ENCODE measurements around the gene SERPINB6. TPM values are rescaled to one million over a fixed set of nuclear protein-coding genes. Genes with fewer than 3 reads are reported as not detected.

Gene SERPINB6
- polyA plus RNA-seq, 2 of the 4 experiments (the other 2 are of a cell fraction), result 104 to 126 TPM

DNA sequence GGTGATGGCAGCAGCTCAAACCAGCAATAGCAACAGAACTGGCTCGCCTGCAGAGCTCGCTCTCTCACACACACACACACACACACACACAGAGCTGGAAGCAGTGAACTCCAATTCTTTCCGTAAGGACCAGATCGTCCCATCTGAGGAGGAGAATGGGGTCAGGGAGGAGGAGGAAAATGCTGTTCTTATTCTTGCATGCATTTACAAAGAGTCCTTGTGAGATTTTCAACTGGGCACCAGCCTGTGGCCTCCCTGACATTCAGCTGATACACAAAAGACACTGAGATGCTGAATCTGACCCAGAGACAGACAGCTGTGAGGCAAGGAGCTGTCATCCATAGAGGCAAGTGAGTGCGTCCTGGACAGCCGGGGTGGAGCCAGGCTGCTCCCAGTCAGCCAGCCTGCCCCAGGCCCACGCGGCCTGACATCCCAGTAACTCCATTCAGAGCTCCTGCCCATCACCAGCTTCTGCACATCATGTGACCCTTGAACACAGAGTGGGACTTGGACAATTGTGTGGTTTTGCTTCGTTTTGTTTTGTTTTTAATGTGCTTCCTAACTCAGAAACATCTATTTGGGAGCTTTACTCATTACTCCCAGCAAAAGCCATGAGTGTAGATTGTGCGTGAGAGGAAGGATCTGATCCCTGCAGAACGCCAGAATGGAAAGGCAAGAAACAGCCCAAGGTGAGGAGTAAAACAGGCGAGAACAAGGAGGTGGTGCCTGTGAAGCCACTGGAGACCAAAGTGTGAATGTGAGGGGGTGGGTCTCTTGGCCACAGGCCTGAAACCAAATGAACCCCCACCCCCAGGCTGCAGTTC, 70.3 kb downstream of the SERPINB6 start:
- H3K4me3 ChIP-seq, result no peak overlapping the region
- no peak for DNase-seq (ENCODE audit: low read depth in 1 of 2, low spot score in 1 of 2)
- ChIA-PET POLR2A (no interaction called here), CTCF (interaction anchor here (0.6 to 4.9 kb wide), 7 partner anchors 10 to 110 kb away, joined by 3 to 19 read pairs (median 4); no protein-coding TSS in a partner anchor)
- peaks cover 18% of the 10 kb centered on the region for H3K4me1 ChIP-seq
- 86% methylated on average over 12 of the region's 12 CpGs for WGBS (ENCODE audit: missing lambda C conversion rate)
- TF ChIP-seq CHD4 (IDR thresholded peaks at IDR 0.05; ENCODE audit: borderline replicate concordance) (no peak), RARB (CRISPR knock-in tag; IDR thresholded peaks at IDR 0.05) (no peak)
- H3K9me3 ChIP-seq, result no peaks in the 10 kb centered on the region
- no peak for FAIRE-seq
- H3K4me2 ChIP-seq, result peak overlapping the region; percentile 97
- ATAC-seq, result no peak
- peak overlapping the region in 1 of 2 experiments; percentile 89; a peak in 3 of 6 replicates for H3K27ac ChIP-seq

DNA sequence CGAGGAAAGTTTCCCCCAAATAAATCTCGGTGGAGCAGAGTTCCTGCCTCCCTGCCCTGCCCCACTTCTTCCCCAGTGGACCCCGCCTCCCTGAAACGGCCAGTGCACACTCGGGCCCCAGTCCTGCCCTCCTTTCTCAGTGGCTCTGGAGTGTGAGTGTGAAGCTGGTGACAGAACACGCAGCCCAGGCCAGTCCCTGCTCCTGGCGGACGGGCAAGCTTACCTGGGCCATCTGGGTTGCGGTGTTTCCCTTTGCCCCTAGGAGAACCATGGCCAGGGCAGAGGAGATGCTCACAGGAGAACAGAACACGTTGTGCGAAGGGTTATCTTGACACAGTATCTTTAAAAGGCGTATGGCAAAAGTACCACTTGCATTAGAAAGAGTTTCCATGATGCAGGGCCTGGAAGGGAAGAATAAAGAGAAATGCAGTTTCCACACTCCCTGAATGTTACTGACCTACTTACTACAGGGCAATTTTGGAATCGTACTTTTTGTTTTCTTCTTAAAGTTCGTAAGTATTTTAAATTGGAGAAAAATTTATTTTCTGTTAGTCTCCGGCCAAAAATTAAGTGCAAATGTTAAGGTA, 71.1 kb downstream of the SERPINB6 start:
- CTCF ChIA-PET, result interaction anchor here (1.0 to 4.9 kb wide), 5 partner anchors 11 to 54 kb away, joined by 3 to 19 read pairs (median 7); no protein-coding TSS in a partner anchor
- H3K4me2 ChIP-seq, result no peak overlapping the region
- 88% methylated on average over 11 of the region's 15 CpGs for WGBS (ENCODE audit: missing lambda C conversion rate)
- no peak overlapping the region for H3K27ac ChIP-seq
- POLR2A ChIA-PET, result no interaction called here
- H3K9me3 ChIP-seq, result no peaks in the 10 kb centered on the region
- FAIRE-seq (no peak), DNase-seq (ENCODE audit: low read depth in 1 of 2, low spot score in 1 of 2) (no peak), ATAC-seq (no peak)
- no peak overlapping the region for H3K4me3 ChIP-seq
- TF ChIP-seq, protein P1, sequence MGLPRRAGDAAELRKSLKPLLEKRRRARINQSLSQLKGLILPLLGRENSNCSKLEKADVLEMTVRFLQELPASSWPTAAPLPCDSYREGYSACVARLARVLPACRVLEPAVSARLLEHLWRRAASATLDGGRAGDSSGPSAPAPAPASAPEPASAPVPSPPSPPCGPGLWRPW (IDR thresholded peaks at IDR 0.05), result no peak
- peaks cover 18% of the 10 kb centered on the region for H3K4me1 ChIP-seq

DNA sequence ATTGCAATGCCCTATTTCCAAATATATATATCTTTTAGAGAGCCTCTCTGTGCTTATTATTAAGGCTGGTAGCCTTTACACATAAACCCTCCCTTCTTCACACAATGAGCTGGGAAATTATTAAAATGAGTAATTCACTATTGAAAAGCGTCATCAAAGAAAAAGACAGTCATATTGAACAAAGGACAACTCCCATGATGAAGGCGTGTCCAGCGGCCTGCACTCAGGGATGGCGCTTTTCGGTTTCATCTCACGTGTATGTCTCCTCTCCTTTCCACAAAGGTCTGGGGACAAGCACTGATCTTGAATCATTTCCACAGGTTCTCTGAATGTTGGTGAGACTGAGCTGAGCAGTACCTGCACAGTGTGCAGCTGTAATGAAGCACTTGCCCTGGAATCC, 71.8 kb downstream of the SERPINB6 start:
- ChIA-PET POLR2A (no interaction called here), CTCF (interaction anchor here (0.6 to 4.9 kb wide), 8 partner anchors 12 to 108 kb away, joined by 3 to 19 read pairs (median 5); no protein-coding TSS in a partner anchor)
- Histone ChIP-seq H3K4me3 (no peak overlapping the region), H3K27ac (no peak overlapping the region), H3K4me2 (no peak overlapping the region), H3K4me1 (peaks cover 18% of the 10 kb centered on the region), H3K9me3 (no peaks in the 10 kb centered on the region)
- TF ChIP-seq NPAS2 (CRISPR knock-in tag; IDR thresholded peaks at IDR 0.05; ENCODE audit: borderline replicate concordance) (no peak), CBX8 (IDR thresholded peaks at IDR 0.05) (no peak), GATA3 (IDR thresholded peaks at IDR 0.05; ENCODE audit: borderline replicate concordance) (no peak), EP300 (IDR thresholded peaks at IDR 0.05) (no peak)
- WGBS (ENCODE audit: missing lambda C conversion rate), result 93% methylated on average over 6 of the region's 6 CpGs
- DNase-seq (ENCODE audit: low read depth in 1 of 2, low spot score in 1 of 2) (no peak), FAIRE-seq (no peak), ATAC-seq (no peak)

Other genes starting within 250 kb of the SERPINB6 start
- 0.21 and 0.32 TPM in 2 replicates for gene MYLK4, start 220.6 kb downstream of the SERPINB6 start, polyA plus RNA-seq (2011; rRNA removed)
- 0.14 to 0.16 TPM (median 0.14 TPM) in 3 replicates for gene MYLK4, start 220.6 kb downstream of the SERPINB6 start, polyA plus RNA-seq (2017; fragmentation: RNase III; extraction: RNeasy Plus Mini Kit Qiagen cat#74134 plus additional on column Dnase treatment)
- gene WRNIP1, start 206.2 kb downstream of the SERPINB6 start, polyA plus RNA-seq (2011; rRNA removed), result 27.7 and 34.6 TPM in 2 replicates
- 32.2 to 32.8 TPM (median 32.3 TPM) in 3 replicates for gene WRNIP1, start 206.2 kb downstream of the SERPINB6 start, polyA plus RNA-seq (2017; fragmentation: RNase III; extraction: RNeasy Plus Mini Kit Qiagen cat#74134 plus additional on column Dnase treatment)
- gene SERPINB1, start 129.7 kb downstream of the SERPINB6 start, polyA plus RNA-seq (2011; rRNA removed), result 98.6 and 135 TPM in 2 replicates
- gene SERPINB1, start 129.7 kb downstream of the SERPINB6 start, polyA plus RNA-seq (2017; fragmentation: RNase III; extraction: RNeasy Plus Mini Kit Qiagen cat#74134 plus additional on column Dnase treatment), result 52.6 to 63.2 TPM (median 52.7 TPM) in 3 replicates
- 24.7 and 25.7 TPM in 2 replicates for gene SERPINB9, start 68.3 kb downstream of the SERPINB6 start, polyA plus RNA-seq (2011; rRNA removed)
- gene SERPINB9, start 68.3 kb downstream of the SERPINB6 start, polyA plus RNA-seq (2017; fragmentation: RNase III; extraction: RNeasy Plus Mini Kit Qiagen cat#74134 plus additional on column Dnase treatment), result 8.7 TPM in 3 replicates
- 77.0 and 86.5 TPM in 2 replicates for gene NQO2, start 28.3 kb upstream of the SERPINB6 start, polyA plus RNA-seq (2011; rRNA removed)
- gene NQO2, start 28.3 kb upstream of the SERPINB6 start, polyA plus RNA-seq (2017; fragmentation: RNase III; extraction: RNeasy Plus Mini Kit Qiagen cat#74134 plus additional on column Dnase treatment), result 61.3 to 70.6 TPM (median 67.2 TPM) in 3 replicates
- 13.5 and 14.3 TPM in 2 replicates for gene RIPK1, start 96.9 kb upstream of the SERPINB6 start, polyA plus RNA-seq (2011; rRNA removed)
- 10.4 to 12.2 TPM (median 10.6 TPM) in 3 replicates for gene RIPK1, start 96.9 kb upstream of the SERPINB6 start, polyA plus RNA-seq (2017; fragmentation: RNase III; extraction: RNeasy Plus Mini Kit Qiagen cat#74134 plus additional on column Dnase treatment)
- gene BPHL, start 147.1 kb upstream of the SERPINB6 start, polyA plus RNA-seq (2011; rRNA removed), result 25.4 and 25.5 TPM in 2 replicates
- 14.9 to 18.7 TPM (median 16.5 TPM) in 3 replicates for gene BPHL, start 147.1 kb upstream of the SERPINB6 start, polyA plus RNA-seq (2017; fragmentation: RNase III; extraction: RNeasy Plus Mini Kit Qiagen cat#74134 plus additional on column Dnase treatment)
- gene TUBB2A, start 186.0 kb upstream of the SERPINB6 start, polyA plus RNA-seq (2011; rRNA removed), result 19.7 and 23.9 TPM in 2 replicates
- gene TUBB2A, start 186.0 kb upstream of the SERPINB6 start, polyA plus RNA-seq (2017; fragmentation: RNase III; extraction: RNeasy Plus Mini Kit Qiagen cat#74134 plus additional on column Dnase treatment), result 45.7 to 61.7 TPM (median 47.4 TPM) in 3 replicates

All from A549 (cell line).